ENCODE measurements around the gene C14orf132. TPM values are rescaled to one million over a fixed set of nuclear protein-coding genes. Genes with fewer than 3 reads are reported as not detected.

C14orf132 gene
- total and polyA plus RNA-seq, 10 of the 15 experiments (the other 5 are each of a cell fraction or from before 2014, with no cell fraction given): under 0.01 to 1.2 (median 0.03) TPM; not detected in 2

- TF ChIP-seq E2F8 (IDR thresholded peaks at IDR 0.05; ENCODE audit: low read depth, partially characterized antibody): no peak
Measured at GRCh38 chr14:96106891-96107290, 67.7 kb downstream of the C14orf132 start (continued).

GRCh38 chr14:96108061-96108795 is 69.1 kb downstream of the C14orf132 start:
- no peaks in the 10 kb centered on the region for H4K20me1 ChIP-seq (ENCODE audit: control insufficient read depth, insufficient read depth)
- H3K9me3 ChIP-seq (replicated peaks; ENCODE audit: control insufficient read depth, insufficient read depth, low read length): no peaks in the 10 kb centered on the region
- no peaks in the 10 kb centered on the region for H3K27me3 ChIP-seq (replicated peaks in 1 of 2; ENCODE audit: control insufficient read depth in 2 of 2, insufficient read depth in 2 of 2, low read length in 1 of 2)
- no TSS peak for BruUV-seq (replicated peaks)
- SMC1A ChIA-PET (ENCODE audit: uncharacterized antibody, unreplicated experiment): no interaction called here
- DNase-seq (ENCODE audit: low read depth, low spot score): no peak
- ATAC-seq: no peak
- no peak overlapping the region for H3K4me3 ChIP-seq
- no peaks in the 10 kb centered on the region for H3K4me1 ChIP-seq (ENCODE audit: control insufficient read depth, insufficient read depth, low read length)
- CTCF ChIA-PET: no interaction called here
- no peak overlapping the region for H3K27ac ChIP-seq (ENCODE audit: control insufficient read depth, insufficient read depth)
- in situ Hi-C loops (cut with MboI) (no loop called here), intact Hi-C loops (cut with micrococcal nuclease; ENCODE audit: unreplicated experiment) (no loop called here)
- no peak overlapping the region for H3K9ac ChIP-seq (ENCODE audit: control insufficient read depth, insufficient read depth, low read length)
- H3K4me2 ChIP-seq (ENCODE audit: control insufficient read depth, insufficient read depth): no peak overlapping the region
- no peaks in the 10 kb centered on the region for H3K79me2 ChIP-seq (ENCODE audit: control insufficient read depth, insufficient read depth, low read length)
- no peak for FAIRE-seq
- POLR2A ChIA-PET: no interaction called here
- RAD21 ChIA-PET (ENCODE audit: unreplicated experiment): no interaction called here
- WGBS (ENCODE audit: insufficient coverage, insufficient replicate concordance, low lambda C conversion rate, missing lambda C conversion rate): 29% methylated on average over 5 of the region's 5 CpGs
- no peaks in the 10 kb centered on the region for H3K36me3 ChIP-seq (ENCODE audit: control insufficient read depth in 2 of 2, insufficient read depth in 2 of 2, low read length in 1 of 2)
- no peak overlapping the region for H2AFZ ChIP-seq (ENCODE audit: control insufficient read depth, low read depth, low read length)
- TF ChIP-seq SKIL (IDR thresholded peaks at IDR 0.05; ENCODE audit: low read depth, poor library complexity, severe bottlenecking) (no peak), CEBPZ (IDR thresholded peaks at IDR 0.05; ENCODE audit: low read depth, low read length) (no peak), SIN3A (IDR thresholded peaks at IDR 0.05; ENCODE audit: low read depth, low read length) (no peak), SUZ12 (IDR thresholded peaks at IDR 0.05; ENCODE audit: unreplicated experiment) (no peak), CUX1 (IDR thresholded peaks at IDR 0.05; ENCODE audit: insufficient replicate concordance, low read depth, low read length) (no peak), TBL1XR1 (IDR thresholded peaks at IDR 0.05; ENCODE audit: low read depth, low read length) (no peak)
